A673 (cell line): ENCODE results near the gene RUBCNL. TPM values are rescaled to one million over a fixed set of nuclear protein-coding genes. Genes with fewer than 3 reads are reported as not detected.

Source experiments
- BruUV-seq: library from RNA; stranded (reverse); fragments of 400-500 nt; replicated peaks from 2 replicates; lab custom pipeline; 2021; lab: Mats Ljungman, UMichigan
- CTCF ChIA-PET: fragments of 300-600 bp; sonication (Branson Sonifier 250); formaldehyde crosslinking; loops from one replicate; lab custom pipeline; 2022; ENCODE audit warnings: antibody characterized with exemption; lab: Charles Lee
- POLR2A ChIA-PET: fragments of 300-600 bp; sonication (Branson Sonifier 250); formaldehyde crosslinking; loops from one replicate; lab custom pipeline; 2022; ENCODE audit warnings: antibody characterized with exemption; ENCODE audit not compliant: low non-redundant PET; lab: Charles Lee
- DNase-seq: peaks from one replicate; pipeline ENCODE4 v3.0.0-alpha.2; 2015; ENCODE audit warnings: low spot score
- H3K27ac ChIP-seq: fragments of 200-600 bp; sonication (generic); 2 replicates; pipeline ENCODE4 v1.5.1; 2016; ENCODE audit warnings: mixed run types, low read depth, mild to moderate bottlenecking, mixed read lengths, antibody characterized with exemption, low read length; ENCODE audit not compliant: poor library complexity, severe bottlenecking
- H3K27me3 ChIP-seq: fragments of 200-600 bp; sonication (generic); replicated peaks from 2 replicates; pipeline ENCODE4 v1.6.1; 2017; ENCODE audit warnings: mixed run types, low read depth, mild to moderate bottlenecking, mixed read lengths, antibody characterized with exemption, low read length; ENCODE audit not compliant: insufficient read depth, poor library complexity
- H3K36me3 ChIP-seq: fragments of 200-600 bp; sonication (generic); 2 replicates; pipeline ENCODE4 v1.6.1; 2016; ENCODE audit warnings: mixed run types, mild to moderate bottlenecking, mixed read lengths, antibody characterized with exemption, low read length; ENCODE audit not compliant: insufficient read depth, poor library complexity, severe bottlenecking
- H3K4me1 ChIP-seq: fragments of 200-600 bp; sonication (generic); 2 replicates; pipeline ENCODE4 v1.6.1; 2017; ENCODE audit warnings: mixed run types, mild to moderate bottlenecking, mixed read lengths, antibody characterized with exemption, low read length; ENCODE audit not compliant: insufficient read depth, poor library complexity, severe bottlenecking
- H3K4me3 ChIP-seq: fragments of 200-600 bp; sonication (generic); 2 replicates; pipeline ENCODE4 v1.5.1; 2016; ENCODE audit warnings: low read depth, mixed run types, mild to moderate bottlenecking, mixed read lengths, low read length; ENCODE audit not compliant: poor library complexity, severe bottlenecking
- H3K9me3 ChIP-seq: fragments of 200-600 bp; sonication (generic); 2 replicates; pipeline ENCODE4 v1.6.1; 2016; ENCODE audit warnings: mixed run types, low read depth, mild to moderate bottlenecking, mixed read lengths, antibody characterized with exemption, low read length; ENCODE audit not compliant: poor library complexity, severe bottlenecking
- CTCF ChIP-seq: fragments of 300-800, 200-600 bp; sonication (generic); conservative IDR thresholded peaks from 2 replicates; pipeline ENCODE4 v1.5.1; 2017; ENCODE audit warnings: low read depth, mild to moderate bottlenecking, antibody characterized with exemption, low read length, moderate library complexity, mixed read lengths
- EZH2 ChIP-seq: fragments of 200-600 bp; sonication (generic); IDR thresholded peaks from 2 replicates; pipeline ENCODE4 v1.6.1; 2017; ENCODE audit warnings: borderline replicate concordance, low read depth, mild to moderate bottlenecking, mixed read lengths, antibody characterized with exemption, low read length; ENCODE audit not compliant: poor library complexity, severe bottlenecking
- intact Hi-C: fragments of 100-400 bp; cut with micrococcal nuclease; formaldehyde crosslinking; loops from one replicate; pipeline ENCODE4 v1.10.0; 2022; ENCODE audit not compliant: unreplicated experiment
- total RNA-seq: library from RNA; stranded (reverse); gene quantifications from 2 replicates; pipeline ENCODE4 v1.2.3, GENCODE V29; 2021

RUBCNL gene
- total RNA-seq, 1 experiment from 2014 or later, result 126 TPM

- TF ChIP-seq EZH2, result no peak
- no peak for TF ChIP-seq CTCF
- DNase-seq, result no peak
- no peaks in the 10 kb centered on the region for H3K27me3 ChIP-seq
- H3K4me1 ChIP-seq, result no peaks in the 10 kb centered on the region
- BruUV-seq, result no TSS peak
- H3K9me3 ChIP-seq, result no peaks in the 10 kb centered on the region
- no peak overlapping the region for H3K27ac ChIP-seq
- POLR2A ChIA-PET, result no interaction called here
- no peak overlapping the region for H3K4me3 ChIP-seq
- CTCF ChIA-PET, result no interaction called here
- intact Hi-C loops, result no loop called here
- H3K36me3 ChIP-seq, result peaks cover 97% of the 10 kb centered on the region
Observed at GRCh38 chr13:46360604-46361003, 26.4 kb downstream of the RUBCNL start.

DNA sequence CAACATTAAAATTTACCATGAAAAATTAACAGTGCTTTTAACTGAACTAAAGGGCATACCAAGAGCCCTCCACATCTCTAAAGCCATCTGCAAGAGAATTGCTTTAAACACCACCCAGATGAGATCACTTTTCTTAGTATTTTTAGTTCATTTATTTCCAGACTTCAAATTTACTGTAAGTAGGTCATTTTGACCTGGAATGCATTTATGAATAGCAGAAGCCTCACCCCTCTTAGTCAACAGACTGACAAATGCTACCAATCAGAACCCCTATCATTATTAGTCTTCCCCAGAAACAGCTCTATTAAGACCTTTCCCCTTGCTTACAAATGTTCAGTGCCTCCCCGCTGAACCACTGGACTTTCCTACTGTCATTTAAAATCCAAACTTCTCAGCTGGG, 27.3 kb downstream of the RUBCNL start:
- Histone ChIP-seq H3K4me3 (no peak overlapping the region), H3K27me3 (no peaks in the 10 kb centered on the region), H3K36me3 (peaks cover 97% of the 10 kb centered on the region), H3K9me3 (no peaks in the 10 kb centered on the region), H3K4me1 (no peaks in the 10 kb centered on the region), H3K27ac (peak overlapping the region; percentile 22)
- no peak for TF ChIP-seq CTCF
- ChIA-PET CTCF (no interaction called here), POLR2A (no interaction called here)
- no TSS peak for BruUV-seq
- intact Hi-C loops, result no loop called here
- DNase-seq, result no peak

- intact Hi-C loops, result no loop called here
- Histone ChIP-seq H3K4me1 (no peaks in the 10 kb centered on the region), H3K9me3 (no peaks in the 10 kb centered on the region), H3K27me3 (no peaks in the 10 kb centered on the region), H3K36me3 (peaks cover 96% of the 10 kb centered on the region), H3K4me3 (no peak overlapping the region), H3K27ac (no peak overlapping the region)
- POLR2A ChIA-PET, result no interaction called here
- no TSS peak for BruUV-seq
- no peak for DNase-seq
- TF ChIP-seq CTCF, result no peak
- TF ChIP-seq EZH2, result no peak
- CTCF ChIA-PET, result no interaction called here
Observed at GRCh38 chr13:46355901-46356590, 31.0 kb downstream of the RUBCNL start.
